IMR-90 (cell line): ENCODE data around the gene APAF1. TPM values are rescaled to one million over a fixed set of nuclear protein-coding genes. Genes with fewer than 3 reads are reported as not detected.

ENCODE experiments used
- ATAC-seq: fragments of 200-7000 bp; cut with Tn5 transposase; 2 replicates; pipeline ENCODE4 v1.9.1; 2020; ENCODE audit warnings: low read depth, mild to moderate bottlenecking, moderate library complexity
- BruUV-seq: library from RNA; stranded (reverse); fragments of 400-500 nt; replicated peaks from 2 replicates; lab custom pipeline; 2021; lab: Mats Ljungman, UMichigan
- CTCF ChIA-PET: fragments of 300-600 bp; formaldehyde crosslinking; extraction: SDS; loops from one replicate; lab custom pipeline; 2021; ENCODE audit warnings: antibody characterized with exemption; lab: Yijun Ruan, JAX
- POLR2A ChIA-PET: fragments of 300-600 bp; sonication (Branson Sonifier 250); formaldehyde crosslinking; loops from one replicate; lab custom pipeline; 2022; ENCODE audit warnings: antibody characterized with exemption; ENCODE audit not compliant: unreplicated experiment; lab: Charles Lee
- DNase-seq: peaks from one replicate; pipeline ENCODE4 v3.0.0; 2013
- H2AFZ ChIP-seq: replicated peaks from 2 replicates; pipeline ENCODE3; 2013; ENCODE audit warnings: low read length, mild to moderate bottlenecking; ENCODE audit not compliant: poor library complexity
- H2AK5ac ChIP-seq: 2 replicates; pipeline ENCODE4 v1.6.1; 2013; ENCODE audit warnings: low read depth, low read length, inconsistent platforms
- H2AK9ac ChIP-seq: replicated peaks from 2 replicates; pipeline ENCODE3; 2013; ENCODE audit warnings: mild to moderate bottlenecking, low read depth, low read length, moderate library complexity; ENCODE audit not compliant: poor library complexity
- H2BK120ac ChIP-seq: 2 replicates; pipeline ENCODE4 v1.6.1; 2013; ENCODE audit warnings: low read depth, low read length, inconsistent platforms
- H2BK15ac ChIP-seq: 3 replicates; pipeline ENCODE4 v1.6.1; 2013; ENCODE audit warnings: low read depth, low read length, inconsistent platforms
- H2BK20ac ChIP-seq: 2 replicates; pipeline ENCODE4 v1.6.1; 2013; ENCODE audit warnings: low read depth, mild to moderate bottlenecking, inconsistent platforms, low read length, moderate library complexity
- H2BK5ac ChIP-seq: 2 replicates; pipeline ENCODE4 v1.6.1; 2013; ENCODE audit warnings: mild to moderate bottlenecking, low read depth, low read length, inconsistent platforms; ENCODE audit not compliant: poor library complexity, severe bottlenecking
- H3K14ac ChIP-seq: replicated peaks from 2 replicates; pipeline ENCODE4 v1.6.1; 2013; ENCODE audit warnings: low read depth, low read length, inconsistent platforms
- H3K18ac ChIP-seq: 2 replicates; pipeline ENCODE4 v1.6.1; 2013; ENCODE audit warnings: low read depth, low read length, control low read depth
- H3K23ac ChIP-seq: 2 replicates; pipeline ENCODE4 v1.6.1; 2013; ENCODE audit warnings: low read depth, low read length, inconsistent platforms
- H3K27ac ChIP-seq: 2 replicates; pipeline ENCODE4 v1.5.1; 2013; ENCODE audit warnings: mild to moderate bottlenecking, control low read depth, low read length; ENCODE audit not compliant: insufficient read depth
- H3K27me3 ChIP-seq: 2 replicates; pipeline ENCODE4 v1.6.1; 2013; ENCODE audit warnings: low read length; ENCODE audit not compliant: control insufficient read depth, insufficient read depth
- H3K36me3 ChIP-seq: 2 replicates; pipeline ENCODE4 v1.6.1; 2013; ENCODE audit warnings: low read length, mixed read lengths; ENCODE audit not compliant: control insufficient read depth, insufficient read depth
- H3K4ac ChIP-seq: 2 replicates; pipeline ENCODE4 v1.6.1; 2013; ENCODE audit warnings: low read depth, low read length, inconsistent platforms
- H3K4me1 ChIP-seq: 2 replicates; pipeline ENCODE4 v1.6.1; 2013; ENCODE audit warnings: low read length, mixed read lengths; ENCODE audit not compliant: control insufficient read depth, insufficient read depth
- H3K4me2 ChIP-seq: 2 replicates; pipeline ENCODE4 v1.6.1; 2013; ENCODE audit warnings: low read depth, mild to moderate bottlenecking, control low read depth, low read length, moderate library complexity
- H3K4me3 ChIP-seq: 2 replicates; pipeline ENCODE4 v1.5.1; 2013; ENCODE audit warnings: low read depth, mild to moderate bottlenecking, control low read depth, low read length, moderate library complexity; ENCODE audit not compliant: insufficient read depth
- H3K56ac ChIP-seq: 2 replicates; pipeline ENCODE4 v1.6.1; 2013; ENCODE audit warnings: low read length, inconsistent platforms; ENCODE audit not compliant: insufficient read depth; ENCODE audit errors: extremely low read depth
- H3K79me1 ChIP-seq, 2 experiments: 2 replicates each; pipeline ENCODE4 v1.6.1; 2013; ENCODE audit warnings: low read length in 2 of 2, inconsistent platforms in 1 of 2, low read depth in 1 of 2
- H3K9ac ChIP-seq: 2 replicates; pipeline ENCODE4 v1.6.1; 2013; ENCODE audit warnings: low read depth, low read length, control low read depth
- H3K9me1 ChIP-seq: 2 replicates; pipeline ENCODE4 v1.6.1; 2013; ENCODE audit warnings: low read length, inconsistent platforms; ENCODE audit not compliant: insufficient read depth
- H3K9me3 ChIP-seq: 2 replicates; pipeline ENCODE4 v1.6.1; 2013; ENCODE audit warnings: low read length; ENCODE audit not compliant: control insufficient read depth, insufficient read depth
- H4K20me1 ChIP-seq: 2 replicates; pipeline ENCODE4 v1.6.1; 2013; ENCODE audit warnings: low read length, inconsistent platforms; ENCODE audit not compliant: insufficient read depth
- H4K5ac ChIP-seq: 2 replicates; pipeline ENCODE4 v1.6.1; 2013; ENCODE audit warnings: mild to moderate bottlenecking, low read depth, low read length, control low read depth
- H4K8ac ChIP-seq, 2 experiments: 2 replicates each; pipeline ENCODE4 v1.6.1; 2013; ENCODE audit warnings: low read depth in 2 of 2, low read length in 2 of 2, control low read depth in 1 of 2, inconsistent platforms in 1 of 2
- H4K91ac ChIP-seq: 2 replicates; pipeline ENCODE4 v1.6.1; 2013; ENCODE audit warnings: low read depth, low read length, inconsistent platforms; ENCODE audit not compliant: insufficient read depth
- BHLHE40 ChIP-seq: fragments of 150-350 bp; IDR thresholded peaks from 2 replicates; pipeline ENCODE4 v1.6.1; 2016; ENCODE audit warnings: mild to moderate bottlenecking, low read depth, low read length
- ELK1 ChIP-seq: fragments of 150-350 bp; IDR thresholded peaks from 2 replicates; pipeline ENCODE4 v1.6.1; 2016; ENCODE audit warnings: low read depth, mild to moderate bottlenecking, low read length, moderate library complexity, borderline replicate concordance
- FOS ChIP-seq: fragments of 150-350 bp; IDR thresholded peaks from 2 replicates; pipeline ENCODE4 v1.6.1; 2016; ENCODE audit warnings: low read depth, low read length
- WGBS, 2 experiments: methylation state at CpG; one replicate each; pipeline versions ENCODE4 v1.1.5 to v1.1.7; 2013; ENCODE audit warnings: missing lambda C conversion rate in 2 of 2; ENCODE audit not compliant: insufficient read length in 1 of 2; ENCODE audit errors: extremely low coverage in 2 of 2; 5-methylcytosine and 5-hydroxymethylcytosine counted together
- dilution Hi-C: fragments of 300-500 bp; cut with HindIII; formaldehyde crosslinking; loops from one replicate; pipeline ENCODE4 v1.14.3; 2018; ENCODE audit warnings: low sequenced_read_pairs; ENCODE audit not compliant: unreplicated experiment
- in situ Hi-C: fragments of 300-500 bp; cut with MboI; formaldehyde crosslinking; loops from 3 replicates; pipeline ENCODE4 v1.14.3; 2019; ENCODE audit warnings: low sequenced_read_pairs, inconsistent platforms, mixed read lengths
- intact Hi-C: fragments of 100-400 bp; cut with micrococcal nuclease; formaldehyde crosslinking; loops from 2 replicates; pipeline ENCODE4 v1.10.0; 2022
- polyA plus RNA-seq, 3 experiments: library from polyadenylated mRNA; depleted of rRNA; stranded (reverse); fragments of >200 nt; gene quantifications; 2 replicates each; pipeline ENCODE4 v1.2.3, GENCODE V29; 2012; ENCODE audit warnings: low replicate concordance in 1 of 3
- total RNA-seq: library from RNA; depleted of rRNA; stranded (reverse); fragments of >200 nt; gene quantifications from 2 replicates; pipeline ENCODE4 v1.2.3, GENCODE V29; 2012

The APAF1 gene
- total and polyA plus RNA-seq, 2 of the 4 experiments (the other 2 are of a cell fraction): 10.9 to 32.8 TPM

GRCh38 chr12:98738539-98738938 is 93.4 kb downstream of the APAF1 start:
- no peak for TF ChIP-seq BHLHE40
- TF ChIP-seq FOS: no peak
- no peak for TF ChIP-seq ELK1
- no TSS peak for BruUV-seq
- Histone ChIP-seq H2AK9ac (no peak overlapping the region), H3K23ac (no peak overlapping the region), H2BK5ac (no peak overlapping the region), H3K9me1 (peaks cover 9% of the 10 kb centered on the region), H4K91ac (no peak overlapping the region), H2AFZ (no peak overlapping the region), H3K56ac (no peak overlapping the region), H4K8ac (no peak overlapping the region), H3K27me3 (no peaks in the 10 kb centered on the region), H3K4me1 (peaks cover 13% of the 10 kb centered on the region; the same call in 1 of the 2 replicates), H3K27ac (no peak overlapping the region), H2BK20ac (no peak overlapping the region), H2BK15ac (no peak overlapping the region), H2BK120ac (no peak overlapping the region), H3K14ac (no peak overlapping the region), H3K4ac (no peak overlapping the region), H3K4me2 (no peak overlapping the region), H3K4me3 (no peak overlapping the region), H3K79me1 (no peaks in the 10 kb centered on the region), H4K5ac (no peak overlapping the region), H4K20me1 (no peaks in the 10 kb centered on the region), H3K9me3 (no peaks in the 10 kb centered on the region), H3K36me3 (peaks cover 4% of the 10 kb centered on the region), H3K18ac (no peak overlapping the region), H2AK5ac (no peak overlapping the region), H3K9ac (no peak overlapping the region)
- intact Hi-C loops: no loop called here
- ATAC-seq (no peak), DNase-seq (no peak)
- ChIA-PET POLR2A (no interaction called here), CTCF (interaction anchor here (1.2 kb wide), 1 partner anchor 260 kb away, joined by 4 read pairs; no protein-coding TSS in a partner anchor)
- WGBS, 2 experiments: no CpG with 5 or more reads among the region's 2 CpGs
- in situ Hi-C loops: no loop called here
- dilution Hi-C loops: no loop called here
